ENCODE measurements around the gene AASDHPPT.

DNA sequence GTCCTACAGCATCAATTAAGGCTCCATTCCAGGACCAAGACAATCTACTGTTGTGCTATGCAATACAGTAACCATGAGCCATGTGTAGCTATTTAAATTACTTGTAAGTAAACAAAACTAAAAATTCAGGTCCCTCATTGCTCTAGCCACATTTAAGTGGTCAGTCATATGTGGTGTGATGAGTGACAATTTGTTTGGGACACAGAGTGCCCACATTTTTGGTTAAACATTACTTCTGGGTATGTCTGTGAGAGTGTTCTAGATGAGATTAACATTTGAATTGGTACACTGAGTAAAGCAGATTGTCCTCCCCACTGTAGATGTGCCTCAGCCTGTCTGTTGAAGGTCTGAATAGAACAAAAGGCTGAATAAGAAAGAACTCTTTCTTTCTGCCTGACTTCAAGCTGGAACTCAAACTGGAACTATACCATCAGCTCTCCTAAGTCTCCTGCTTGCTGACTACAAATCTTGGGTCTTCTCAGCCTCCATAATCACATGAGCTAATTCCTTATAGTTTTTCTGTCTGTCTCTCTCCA is 16.1 kb upstream of the AASDHPPT start:
- TF ChIP-seq CTCF (IDR thresholded peaks at IDR 0.05 in 4 of 5, conservative IDR thresholded peaks at IDR 0.05 in 1 of 5) (no peak), POLR2A (IDR thresholded peaks at IDR 0.05) (no peak)
